GM12878 (cell line): ENCODE measurements around the gene SLC17A7. TPM values are rescaled to one million over a fixed set of nuclear protein-coding genes. Genes with fewer than 3 reads are reported as not detected.

ENCODE experiments used
- ATAC-seq: fragments of 200-7000 bp; cut with Tn5 transposase; 3 replicates; pipeline ENCODE4 v1.9.1; 2020; ENCODE audit warnings: mild to moderate bottlenecking, moderate library complexity
- BruUV-seq: library from RNA; stranded (reverse); fragments of 400-500 nt; replicated peaks from 2 replicates; lab custom pipeline; 2021; lab: Mats Ljungman, UMichigan
- CTCF ChIA-PET: fragments of 300-600 bp; sonication (Branson Sonifier 250); formaldehyde crosslinking; extraction: SDS; loops from one replicate; lab custom pipeline; 2021; ENCODE audit warnings: inconsistent platforms; lab: Yijun Ruan, JAX
- POLR2A ChIA-PET: fragments of 350-600 bp; formaldehyde crosslinking; extraction: SDS; loops from one replicate; lab custom pipeline; 2021; ENCODE audit warnings: inconsistent platforms; lab: Charles Lee
- RAD21 ChIA-PET: fragments of 300-600 bp; sonication (Branson Sonifier 250); formaldehyde crosslinking; loops from one replicate; lab custom pipeline; 2023; ENCODE audit warnings: antibody characterized with exemption; ENCODE audit not compliant: unreplicated experiment; lab: Charles Lee
- SMC1A ChIA-PET: fragments of 300-600 bp; sonication (Branson Sonifier 250); formaldehyde crosslinking; loops from one replicate; lab custom pipeline; 2023; ENCODE audit not compliant: unreplicated experiment, uncharacterized antibody; lab: Charles Lee
- DNase-seq: peaks from one replicate; pipeline ENCODE4 v3.0.0-alpha.2; 2011; ENCODE audit warnings: low read depth, low spot score
- FAIRE-seq: peaks from 3 replicates; lab custom pipeline; 2011; peaks lifted over from hg19 to GRCh38; lab: Jason Lieb, UNC
- H2AFZ ChIP-seq: 2 replicates; pipeline ENCODE4 v1.6.0; 2011; ENCODE audit warnings: low read depth, low read length, control low read depth; ENCODE audit not compliant: control insufficient read depth
- H3K27ac ChIP-seq: 2 replicates; pipeline ENCODE4 v1.5.1; 2011; ENCODE audit warnings: control low read depth; ENCODE audit not compliant: control insufficient read depth, insufficient read depth
- H3K27me3 ChIP-seq, 2 experiments: replicated peaks in 1 of 2; 2 replicates each; pipeline versions ENCODE4 v1.6.0 to v1.6.1; 2011; ENCODE audit warnings: low read length in 1 of 2; ENCODE audit not compliant: control insufficient read depth in 2 of 2, insufficient read depth in 2 of 2
- H3K36me3 ChIP-seq, 2 experiments: 2 replicates each; pipeline ENCODE4 v1.5.1; 2011; ENCODE audit warnings: low read length in 1 of 2; ENCODE audit not compliant: control insufficient read depth in 2 of 2, insufficient read depth in 2 of 2
- H3K4me1 ChIP-seq: 2 replicates; pipeline ENCODE4 v1.6.1; 2011; ENCODE audit warnings: mild to moderate bottlenecking, low read length, moderate library complexity, mixed read lengths; ENCODE audit not compliant: control insufficient read depth, insufficient read depth
- H3K4me2 ChIP-seq: 2 replicates; pipeline ENCODE4 v1.6.0; 2011; ENCODE audit warnings: control low read depth; ENCODE audit not compliant: control insufficient read depth, insufficient read depth
- H3K4me3 ChIP-seq: fragments of 200-600 bp; sonication (generic); 2 replicates; pipeline ENCODE4 v1.5.1; 2016
- H3K79me2 ChIP-seq: 2 replicates; pipeline ENCODE4 v1.6.0; 2011; ENCODE audit warnings: low read length; ENCODE audit not compliant: control insufficient read depth, insufficient read depth
- H3K9ac ChIP-seq: 2 replicates; pipeline ENCODE4 v1.8.0; 2011; ENCODE audit warnings: low read length, control low read depth, mixed read lengths; ENCODE audit not compliant: control insufficient read depth, insufficient read depth
- H3K9me3 ChIP-seq: replicated peaks from 3 replicates; pipeline ENCODE4 v1.5.1; 2011; ENCODE audit warnings: mild to moderate bottlenecking, low read length; ENCODE audit not compliant: control insufficient read depth, insufficient read depth
- H4K20me1 ChIP-seq: 2 replicates; pipeline ENCODE4 v1.6.0; 2011; ENCODE audit not compliant: control insufficient read depth, insufficient read depth
- CBFB ChIP-seq: IDR thresholded peaks from 2 replicates; pipeline ENCODE4 v1.6.1; 2016; ENCODE audit warnings: antibody characterized with exemption, low read depth
- CBX5 ChIP-seq: sonication (generic); IDR thresholded peaks from 2 replicates; pipeline ENCODE4 v1.6.1; 2016; ENCODE audit warnings: low read depth, moderate library complexity, mild to moderate bottlenecking, inconsistent platforms
- CREM ChIP-seq: IDR thresholded peaks from 2 replicates; pipeline ENCODE4 v1.6.1; 2014; ENCODE audit warnings: antibody characterized with exemption, low read depth
- E2F8 ChIP-seq: fragments of 450-650 bp; IDR thresholded peaks from 2 replicates; pipeline ENCODE4 v1.6.1; 2018; ENCODE audit warnings: mild to moderate bottlenecking, low read depth, moderate library complexity; ENCODE audit not compliant: partially characterized antibody
- GATAD2B ChIP-seq: fragments of 450-650 bp; conservative IDR thresholded peaks from 2 replicates; pipeline ENCODE4 v1.6.1; 2017; ENCODE audit warnings: low read depth, mild to moderate bottlenecking, moderate library complexity
- HSF1 ChIP-seq: fragments of 150-350 bp; IDR thresholded peaks from 2 replicates; pipeline ENCODE4 v1.6.1; 2014; ENCODE audit warnings: mild to moderate bottlenecking, low read depth, low read length
- IKZF2 ChIP-seq, 2 experiments: fragments of 450-650 bp; IDR thresholded peaks; 2 replicates each; pipeline ENCODE4 v1.6.1; 2017; ENCODE audit warnings: mild to moderate bottlenecking in 2 of 2, moderate library complexity in 2 of 2
- KAT2A ChIP-seq: conservative IDR thresholded peaks from 2 replicates; pipeline ENCODE4 v1.6.1; 2011; ENCODE audit warnings: low read depth, low read length; ENCODE audit not compliant: control insufficient read depth
- NFYB ChIP-seq: IDR thresholded peaks from 2 replicates; pipeline ENCODE4 v1.6.1; 2011; ENCODE audit warnings: low read depth, mild to moderate bottlenecking, low read length, improper control_type of control experiment, moderate library complexity; ENCODE audit not compliant: insufficient read depth
- NR2C2 ChIP-seq: IDR thresholded peaks from 2 replicates; pipeline ENCODE4 v1.6.1; 2011; ENCODE audit warnings: borderline replicate concordance, low read depth; ENCODE audit not compliant: control insufficient read depth, insufficient read length
- PML ChIP-seq: IDR thresholded peaks from 2 replicates; pipeline ENCODE4 v1.6.1; 2012; ENCODE audit warnings: low read length, inconsistent platforms
- SP1 ChIP-seq: IDR thresholded peaks from one replicate; pipeline ENCODE4 v1.6.1; 2011; ENCODE audit warnings: low read depth, low read length
- SPI1 ChIP-seq: IDR thresholded peaks from 2 replicates; pipeline ENCODE4 v1.6.1; 2011; ENCODE audit warnings: low read depth, mild to moderate bottlenecking, low read length, moderate library complexity, borderline replicate concordance; ENCODE audit not compliant: insufficient read depth
- STAT1 ChIP-seq: fragments of 450-650 bp; conservative IDR thresholded peaks from 2 replicates; pipeline ENCODE4 v1.6.1; 2014; ENCODE audit warnings: antibody characterized with exemption, mild to moderate bottlenecking
- ZBTB11 ChIP-seq: fragments of 450-650 bp; formaldehyde crosslinking; IDR thresholded peaks from 2 replicates; pipeline ENCODE4 v1.5.0; 2022; ENCODE audit warnings: mild to moderate bottlenecking, missing genetic modification characterization
- WGBS: methylation state at CpG from one replicate; pipeline ENCODE4 v1.1.6; 2016; ENCODE audit warnings: low lambda C conversion rate; ENCODE audit not compliant: insufficient replicate concordance, insufficient coverage; ENCODE audit errors: missing lambda C conversion rate; 5-methylcytosine and 5-hydroxymethylcytosine counted together
- in situ Hi-C: fragments of 300-500 bp; cut with MboI; formaldehyde crosslinking; loops from 9 replicates; pipeline ENCODE4 v1.14.3; 2018; ENCODE audit warnings: mixed read lengths
- intact Hi-C: fragments of 100-400 bp; cut with micrococcal nuclease; formaldehyde crosslinking; loops from one replicate; pipeline ENCODE4 v1.14.2; 2022; ENCODE audit not compliant: unreplicated experiment
- polyA plus RNA-seq, 11 experiments: library from polyadenylated mRNA; depleted of rRNA in 4 of 11; unstranded in 6 of 11; stranded (reverse) in 5 of 11; fragments of >200 nt; fragmentation: Nextera tagmentation in 4 of 11; fragmentation: Illumina TruSeq in 1 of 11; extraction: Ambion mirVana in 4 of 11; extraction: Trizol in 1 of 11; gene quantifications; 1 replicate in 1 of 11; 2 replicates in 10 of 11; pipeline versions ENCODE4 v1.2.1 to v1.2.3, GENCODE V29; 2011 to 2016; ENCODE audit warnings: inconsistent platforms in 2 of 11, missing spikeins in 2 of 11, low read depth in 1 of 11
- total RNA-seq, 4 experiments: library from RNA; depleted of rRNA in 3 of 4; stranded (reverse); fragments of >200 nt in 3 of 4; fragmentation: Illumina TruSeq in 1 of 4; extraction: Trizol in 1 of 4; gene quantifications; 2 replicates each; pipeline versions ENCODE4 v1.2.1 to v1.2.3, GENCODE V29; 2013 to 2021

Gene SLC17A7
- total and polyA plus RNA-seq, 10 of the 15 experiments (the other 5 are each of a cell fraction or from before 2014, with no cell fraction given) = 0.03 to 0.24 (median 0.06) TPM; not detected in 6

- BruUV-seq = no TSS peak
- Histone ChIP-seq H3K4me1 (no peaks in the 10 kb centered on the region), H3K4me2 (no peak overlapping the region), H3K27ac (no peak overlapping the region), H3K27me3 (peaks cover 4 to 14% of the 10 kb centered on the region in 2 experiments; a peak in 3 of 4 replicates), H3K79me2 (no peaks in the 10 kb centered on the region), H3K36me3 (no peaks in the 10 kb centered on the region), H4K20me1 (no peaks in the 10 kb centered on the region), H2AFZ (no peak overlapping the region), H3K9ac (no peak overlapping the region), H3K9me3 (no peaks in the 10 kb centered on the region), H3K4me3 (no peak overlapping the region)
- intact Hi-C loops = no loop called here
- in situ Hi-C loops = loop anchor here (5.0 kb wide), 1 partner anchor 43 kb away; no protein-coding TSS in a partner anchor
- ChIA-PET CTCF (interaction anchor here (0.6 to 2.2 kb wide), 6 partner anchors 8 to 208 kb away, joined by 3 to 8 read pairs (median 4); partner anchors contain the start of genes FLT3LG and GFY), SMC1A (interaction anchor here (0.8 to 1.3 kb wide), 3 partner anchors 39 to 66 kb away, joined by 3 read pairs; no protein-coding TSS in a partner anchor), RAD21 (interaction anchor here (1.1 kb wide), 1 partner anchor 43 kb away, joined by 4 read pairs; no protein-coding TSS in a partner anchor), POLR2A (no interaction called here)
- ATAC-seq (no peak), DNase-seq (no peak), FAIRE-seq (no peak)
- WGBS = 70% methylated on average over 18 of the region's 18 CpGs
- TF ChIP-seq E2F8 = no peak
- TF ChIP-seq CBFB = no peak
- TF ChIP-seq NFYB = peak; percentile 73
- no peak for TF ChIP-seq GATAD2B
- TF ChIP-seq SP1 = peak; percentile 45
- no peak for TF ChIP-seq CREM
- TF ChIP-seq HSF1 = no peak
- TF ChIP-seq PML = no peak
- no peak for TF ChIP-seq SPI1
- no peak for TF ChIP-seq IKZF2 (IDR thresholded peaks at IDR 0.05)
- no peak for TF ChIP-seq STAT1
- no peak for TF ChIP-seq CBX5
- no peak for TF ChIP-seq ZBTB11 (CRISPR knock-in tag)
- no peak for TF ChIP-seq NR2C2
- TF ChIP-seq KAT2A = no peak
Observed at GRCh38 chr19:49434907-49435583, 6.3 kb downstream of the SLC17A7 start.
